HepG2 (cell line): Measurements from ENCODE around the gene SLC6A8. TPM values are rescaled to one million over a fixed set of nuclear protein-coding genes. Genes with fewer than 3 reads are reported as not detected.

Experiments
- ATF3 ChIP-seq: sonication (generic); formaldehyde crosslinking; IDR thresholded peaks from 2 replicates; pipeline ENCODE4 v1.4.0; 2020; ENCODE audit warnings: missing genetic modification reagents
- BCL3 ChIP-seq: sonication (generic); formaldehyde crosslinking; IDR thresholded peaks from 2 replicates; pipeline ENCODE4 v1.5.1; 2020; ENCODE audit warnings: mild to moderate bottlenecking, missing genetic modification reagents, moderate library complexity
- CSRNP2 ChIP-seq: sonication (generic); formaldehyde crosslinking; conservative IDR thresholded peaks from 2 replicates; pipeline ENCODE4 v1.8.0; 2022; ENCODE audit warnings: low read depth, missing genetic modification reagents
- DDIT3 ChIP-seq: sonication (generic); formaldehyde crosslinking; IDR thresholded peaks from 2 replicates; pipeline ENCODE4 v1.4.0; 2020; ENCODE audit warnings: mild to moderate bottlenecking, missing genetic modification reagents
- ELF1 ChIP-seq: sonication (generic); formaldehyde crosslinking; IDR thresholded peaks from 2 replicates; pipeline ENCODE4 v1.4.0; 2020; ENCODE audit warnings: missing genetic modification reagents
- ETS1 ChIP-seq: sonication (generic); formaldehyde crosslinking; IDR thresholded peaks from 2 replicates; pipeline ENCODE4 v1.4.0; 2020; ENCODE audit warnings: missing genetic modification reagents
- HCFC1 ChIP-seq: fragments of 150-350 bp; IDR thresholded peaks from 2 replicates; pipeline ENCODE4 v1.6.1; 2014; ENCODE audit warnings: low read depth, low read length
- HHEX ChIP-seq: IDR thresholded peaks from 2 replicates; pipeline ENCODE4 v1.6.1; 2016; ENCODE audit warnings: control low read depth
- MATR3 ChIP-seq: sonication (generic); formaldehyde crosslinking; IDR thresholded peaks from 2 replicates; pipeline ENCODE4 v1.4.0; 2020; ENCODE audit warnings: missing genetic modification reagents
- MED8 ChIP-seq: sonication (generic); formaldehyde crosslinking; IDR thresholded peaks from 2 replicates; pipeline ENCODE4 v1.8.1; 2023; ENCODE audit warnings: mild to moderate bottlenecking, missing genetic modification reagents; ENCODE audit not compliant: insufficient replicate concordance
- MTA1 ChIP-seq: sonication (generic); formaldehyde crosslinking; IDR thresholded peaks from 2 replicates; pipeline ENCODE4 v1.4.0; 2020; ENCODE audit warnings: missing genetic modification reagents, mild to moderate bottlenecking, borderline replicate concordance
- ONECUT2 ChIP-seq: sonication (generic); formaldehyde crosslinking; IDR thresholded peaks from 2 replicates; pipeline ENCODE4 v1.4.0; 2020; ENCODE audit warnings: missing genetic modification reagents
- RAD21 ChIP-seq: fragments of 450-650 bp; formaldehyde crosslinking; IDR thresholded peaks from 2 replicates; pipeline ENCODE4 v1.5.0; 2020; ENCODE audit warnings: mild to moderate bottlenecking
- RBAK ChIP-seq: sonication (generic); formaldehyde crosslinking; IDR thresholded peaks from 2 replicates; pipeline ENCODE4 v1.5.1; 2020; ENCODE audit warnings: mild to moderate bottlenecking, missing genetic modification reagents
- SMAD1 ChIP-seq: sonication (generic); formaldehyde crosslinking; IDR thresholded peaks from 2 replicates; pipeline ENCODE4 v1.4.0; 2020; ENCODE audit warnings: missing genetic modification reagents, low read depth, mild to moderate bottlenecking, borderline replicate concordance
- XRCC5 ChIP-seq: fragments of 200-400 bp; formaldehyde crosslinking; optimal IDR thresholded peaks from 2 replicates; pipeline ENCODE3; 2017; ENCODE audit warnings: mild to moderate bottlenecking, low read length
- ZHX1 ChIP-seq: sonication (generic); formaldehyde crosslinking; IDR thresholded peaks from 2 replicates; pipeline ENCODE4 v1.8.1; 2022; ENCODE audit warnings: low read depth, mild to moderate bottlenecking, missing genetic modification reagents
- ZKSCAN5 ChIP-seq: sonication (generic); formaldehyde crosslinking; IDR thresholded peaks from 2 replicates; pipeline ENCODE4 v1.5.1; 2020; ENCODE audit warnings: mild to moderate bottlenecking, missing genetic modification reagents
- ZMYM2 ChIP-seq: sonication (generic); formaldehyde crosslinking; IDR thresholded peaks from 2 replicates; pipeline ENCODE4 v1.8.0; 2022; ENCODE audit warnings: mild to moderate bottlenecking, missing genetic modification reagents
- ZNF3 ChIP-seq: IDR thresholded peaks from 2 replicates; pipeline ENCODE4 v1.7.0; 2017; ENCODE audit warnings: inconsistent platforms
- ZNF383 ChIP-seq: sonication (generic); formaldehyde crosslinking; IDR thresholded peaks from 2 replicates; pipeline ENCODE4 v1.4.0; 2020; ENCODE audit warnings: missing genetic modification reagents, mild to moderate bottlenecking, borderline replicate concordance
- ZNF766 ChIP-seq: sonication (generic); formaldehyde crosslinking; IDR thresholded peaks from 2 replicates; pipeline ENCODE4 v1.5.0; 2020; ENCODE audit warnings: missing genetic modification reagents, borderline replicate concordance
- ZNF841 ChIP-seq: sonication (generic); formaldehyde crosslinking; IDR thresholded peaks from 2 replicates; pipeline ENCODE4 v1.8.1; 2023; ENCODE audit warnings: missing genetic modification reagents, borderline replicate concordance
- polyA plus RNA-seq, 8 experiments: library from polyadenylated mRNA; depleted of rRNA in 3 of 8; stranded (reverse) in 7 of 8; unstranded in 1 of 8; fragments of >200 nt; fragmentation: Illumina TruSeq in 4 of 8; extraction: Trizol in 4 of 8; gene quantifications; 2 replicates each; pipeline versions ENCODE4 v1.2.1 to v1.2.3, GENCODE V29; 2011 to 2016; ENCODE audit warnings: low read depth in 4 of 8, missing spikeins in 1 of 8, mixed read lengths in 1 of 8; ENCODE audit not compliant: insufficient read depth in 1 of 8
- total RNA-seq, 5 experiments: library from RNA; depleted of rRNA; stranded (reverse); fragments of >200 nt; fragmentation: Illumina TruSeq; extraction: Trizol; gene quantifications; 2 replicates each; pipeline ENCODE4 v1.2.3, GENCODE V29; 2016; ENCODE audit warnings: low read depth in 1 of 5

SLC6A8 gene
- total and polyA plus RNA-seq, 2 of the 13 experiments (the other 11 are each of a cell fraction or from before 2014, with no cell fraction given): 13.9 to 176 TPM

- TF ChIP-seq MATR3 (no peak), XRCC5 (no peak), ZHX1 (no peak), ZMYM2 (CRISPR knock-in tag) (no peak), ZNF3 (CRISPR knock-in tag) (no peak), DDIT3 (no peak), BCL3 (CRISPR knock-in tag) (no peak), RAD21 (CRISPR knock-in tag) (no peak), CSRNP2 (CRISPR knock-in tag) (no peak), HCFC1 (no peak), ATF3 (CRISPR knock-in tag) (no peak), ELF1 (CRISPR knock-in tag) (no peak), ZNF841 (no peak), ZNF383 (CRISPR knock-in tag) (no peak), RBAK (CRISPR knock-in tag) (no peak), HHEX (CRISPR knock-in tag) (no peak), ETS1 (CRISPR knock-in tag) (no peak), MTA1 (CRISPR knock-in tag) (peak; percentile 37; the same call in 1 of the 2 replicates), ZKSCAN5 (CRISPR knock-in tag) (no peak), ZNF766 (no peak), SMAD1 (no peak), ONECUT2 (CRISPR knock-in tag) (no peak), MED8 (CRISPR knock-in tag) (peak; percentile 41)
These were observed 41.7 kb upstream of the SLC6A8 start (continued) for GRCh38 chrX:153645921-153646488.
